SU-DHL-6 (cell line): Measurements from ENCODE around the gene SCG2.

Experiments
- H2AFZ ChIP-seq: fragments of 200-600 bp; sonication (generic); 2 replicates; pipeline ENCODE4 v1.6.1; 2014; ENCODE audit warnings: low read depth, mild to moderate bottlenecking, moderate library complexity, mixed read lengths, antibody characterized with exemption, low read length; ENCODE audit not compliant: severe bottlenecking
- H3F3A ChIP-seq: fragments of 200-600 bp; shearing (Covaris generic); 2 replicates; pipeline ENCODE4 v1.6.0; 2016; ENCODE audit warnings: antibody characterized with exemption, mild to moderate bottlenecking; ENCODE audit not compliant: insufficient read depth
- H3K27ac ChIP-seq: fragments of 200-600 bp; sonication (generic); 2 replicates; pipeline ENCODE4 v1.5.1; 2016; ENCODE audit warnings: low read depth, mild to moderate bottlenecking, low read length, moderate library complexity, mixed read lengths
- H3K27me3 ChIP-seq: fragments of 200-600 bp; sonication (generic), shearing (Covaris generic); 2 replicates; pipeline ENCODE4 v1.6.0; 2014; ENCODE audit warnings: mild to moderate bottlenecking, low read length
- H3K36me3 ChIP-seq: fragments of 200-600 bp; sonication (generic); 2 replicates; pipeline ENCODE4 v1.6.1; 2014; ENCODE audit warnings: mild to moderate bottlenecking, low read length, mixed read lengths
- H3K4me2 ChIP-seq: fragments of 300-600, 200-600 bp; shearing (Covaris generic), sonication (generic); 2 replicates; pipeline ENCODE4 v1.6.0; 2014; ENCODE audit warnings: low read length, low read depth, mild to moderate bottlenecking; ENCODE audit not compliant: poor library complexity, severe bottlenecking
- H3K4me3 ChIP-seq: fragments of 200-600 bp; sonication (generic); 2 replicates; pipeline ENCODE4 v1.5.1; 2014; ENCODE audit warnings: antibody characterized with exemption, low read length, mild to moderate bottlenecking, mixed read lengths; ENCODE audit not compliant: insufficient read depth, poor library complexity, severe bottlenecking
- H3K79me2 ChIP-seq: fragments of 200-600 bp; sonication (generic); 2 replicates; pipeline ENCODE4 v1.6.1; 2014; ENCODE audit warnings: mild to moderate bottlenecking, low read length, moderate library complexity; ENCODE audit not compliant: insufficient read depth
- H3K9ac ChIP-seq: fragments of 200-600 bp; sonication (generic); 2 replicates; pipeline ENCODE4 v1.7.0; 2014; ENCODE audit warnings: mild to moderate bottlenecking, low read length
- H3K9me2 ChIP-seq: fragments of 200-600 bp; sonication (generic); replicated peaks from 2 replicates; pipeline ENCODE4 v1.6.1; 2014; ENCODE audit warnings: low read length; ENCODE audit not compliant: insufficient read depth
- H3K9me3 ChIP-seq: fragments of 200-600 bp; sonication (generic); 2 replicates; pipeline ENCODE4 v1.6.1; 2014; ENCODE audit warnings: low read length, mixed read lengths; ENCODE audit not compliant: insufficient read depth
- H4K20me1 ChIP-seq: fragments of 200-600 bp; sonication (generic); 2 replicates; pipeline ENCODE4 v1.6.1; 2014; ENCODE audit warnings: low read depth, mild to moderate bottlenecking, antibody characterized with exemption, low read length, moderate library complexity, mixed read lengths
- EZH2phosphoT487 ChIP-seq: fragments of 200-600 bp; sonication (generic), shearing (Covaris generic); conservative IDR thresholded peaks from 2 replicates; pipeline ENCODE4 v1.6.1; 2018; ENCODE audit warnings: mild to moderate bottlenecking, antibody characterized with exemption, low read length, moderate library complexity, mixed read lengths
- TF ChIP-seq, protein P1 (sequence below): fragments of 200-600 bp; sonication (generic); IDR thresholded peaks from one replicate; pipeline ENCODE4 v1.5.1; 2017; ENCODE audit warnings: antibody characterized with exemption, mild to moderate bottlenecking, low read length, moderate library complexity; ENCODE audit not compliant: insufficient read depth, poor library complexity, severe bottlenecking

The SCG2 gene

GRCh38 chr2:223625652-223626051 lies 23.5 kb upstream of the SCG2 start:
- TF ChIP-seq, protein P1, sequence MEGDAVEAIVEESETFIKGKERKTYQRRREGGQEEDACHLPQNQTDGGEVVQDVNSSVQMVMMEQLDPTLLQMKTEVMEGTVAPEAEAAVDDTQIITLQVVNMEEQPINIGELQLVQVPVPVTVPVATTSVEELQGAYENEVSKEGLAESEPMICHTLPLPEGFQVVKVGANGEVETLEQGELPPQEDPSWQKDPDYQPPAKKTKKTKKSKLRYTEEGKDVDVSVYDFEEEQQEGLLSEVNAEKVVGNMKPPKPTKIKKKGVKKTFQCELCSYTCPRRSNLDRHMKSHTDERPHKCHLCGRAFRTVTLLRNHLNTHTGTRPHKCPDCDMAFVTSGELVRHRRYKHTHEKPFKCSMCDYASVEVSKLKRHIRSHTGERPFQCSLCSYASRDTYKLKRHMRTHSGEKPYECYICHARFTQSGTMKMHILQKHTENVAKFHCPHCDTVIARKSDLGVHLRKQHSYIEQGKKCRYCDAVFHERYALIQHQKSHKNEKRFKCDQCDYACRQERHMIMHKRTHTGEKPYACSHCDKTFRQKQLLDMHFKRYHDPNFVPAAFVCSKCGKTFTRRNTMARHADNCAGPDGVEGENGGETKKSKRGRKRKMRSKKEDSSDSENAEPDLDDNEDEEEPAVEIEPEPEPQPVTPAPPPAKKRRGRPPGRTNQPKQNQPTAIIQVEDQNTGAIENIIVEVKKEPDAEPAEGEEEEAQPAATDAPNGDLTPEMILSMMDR: no peak
- no peak for TF ChIP-seq EZH2phosphoT487
- Histone ChIP-seq H3K79me2 (no peaks in the 10 kb centered on the region), H3K9me3 (no peaks in the 10 kb centered on the region), H3K4me3 (no peak overlapping the region), H3F3A (no peaks in the 10 kb centered on the region), H3K9ac (no peak overlapping the region), H3K27me3 (no peaks in the 10 kb centered on the region), H3K27ac (no peak overlapping the region), H4K20me1 (no peaks in the 10 kb centered on the region), H2AFZ (no peak overlapping the region), H3K36me3 (no peaks in the 10 kb centered on the region), H3K9me2 (no peaks in the 10 kb centered on the region), H3K4me2 (no peak overlapping the region)

DNA sequence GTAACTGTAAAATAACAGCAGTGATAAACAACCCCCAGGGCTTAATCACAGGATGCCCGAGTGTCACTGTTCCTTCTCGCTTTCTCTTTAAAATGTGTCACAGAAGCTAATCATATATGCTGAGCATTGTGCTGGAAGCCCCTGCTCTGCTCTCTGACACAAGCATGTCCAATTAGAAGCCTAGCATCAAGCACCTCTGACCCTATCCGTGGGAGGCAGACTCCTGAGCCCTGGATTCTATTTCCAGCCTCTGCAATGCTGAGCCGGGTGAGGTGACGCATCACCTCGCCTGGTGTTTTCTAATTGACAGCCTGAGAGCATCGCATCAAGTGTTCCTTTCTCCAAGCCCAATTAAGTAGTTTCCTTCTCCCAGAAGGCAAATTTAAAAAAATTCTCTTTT lies 19.7 kb upstream of the SCG2 start:
- H3K27ac ChIP-seq: no peak overlapping the region
- TF ChIP-seq, protein P1: no peak
- no peak for TF ChIP-seq EZH2phosphoT487
- H3K79me2 ChIP-seq: no peaks in the 10 kb centered on the region
- no peaks in the 10 kb centered on the region for H4K20me1 ChIP-seq
- no peaks in the 10 kb centered on the region for H3K9me2 ChIP-seq
- no peak overlapping the region for H3K9ac ChIP-seq
- H3F3A ChIP-seq: no peaks in the 10 kb centered on the region
- no peaks in the 10 kb centered on the region for H3K36me3 ChIP-seq
- H3K4me2 ChIP-seq: no peak overlapping the region
- H3K9me3 ChIP-seq: no peaks in the 10 kb centered on the region
- H3K27me3 ChIP-seq: no peaks in the 10 kb centered on the region
- H2AFZ ChIP-seq: no peak overlapping the region
- no peak overlapping the region for H3K4me3 ChIP-seq

GRCh38 chr2:223619486-223620129 lies 17.4 kb upstream of the SCG2 start:
- H3K27me3 ChIP-seq: no peaks in the 10 kb centered on the region
- H4K20me1 ChIP-seq: no peaks in the 10 kb centered on the region
- no peaks in the 10 kb centered on the region for H3K79me2 ChIP-seq
- H3K4me3 ChIP-seq: no peak overlapping the region
- no peaks in the 10 kb centered on the region for H3K36me3 ChIP-seq
- no peak overlapping the region for H3K27ac ChIP-seq
- H3K9me3 ChIP-seq: no peaks in the 10 kb centered on the region
- H3K9ac ChIP-seq: no peak overlapping the region
- no peak overlapping the region for H3K4me2 ChIP-seq
- no peaks in the 10 kb centered on the region for H3K9me2 ChIP-seq
- no peaks in the 10 kb centered on the region for H3F3A ChIP-seq
- TF ChIP-seq, protein P1: no peak
- no peak for TF ChIP-seq EZH2phosphoT487
- H2AFZ ChIP-seq: no peak overlapping the region
